ENCODE data around the gene LRATD1.

Gene LRATD1

DNA sequence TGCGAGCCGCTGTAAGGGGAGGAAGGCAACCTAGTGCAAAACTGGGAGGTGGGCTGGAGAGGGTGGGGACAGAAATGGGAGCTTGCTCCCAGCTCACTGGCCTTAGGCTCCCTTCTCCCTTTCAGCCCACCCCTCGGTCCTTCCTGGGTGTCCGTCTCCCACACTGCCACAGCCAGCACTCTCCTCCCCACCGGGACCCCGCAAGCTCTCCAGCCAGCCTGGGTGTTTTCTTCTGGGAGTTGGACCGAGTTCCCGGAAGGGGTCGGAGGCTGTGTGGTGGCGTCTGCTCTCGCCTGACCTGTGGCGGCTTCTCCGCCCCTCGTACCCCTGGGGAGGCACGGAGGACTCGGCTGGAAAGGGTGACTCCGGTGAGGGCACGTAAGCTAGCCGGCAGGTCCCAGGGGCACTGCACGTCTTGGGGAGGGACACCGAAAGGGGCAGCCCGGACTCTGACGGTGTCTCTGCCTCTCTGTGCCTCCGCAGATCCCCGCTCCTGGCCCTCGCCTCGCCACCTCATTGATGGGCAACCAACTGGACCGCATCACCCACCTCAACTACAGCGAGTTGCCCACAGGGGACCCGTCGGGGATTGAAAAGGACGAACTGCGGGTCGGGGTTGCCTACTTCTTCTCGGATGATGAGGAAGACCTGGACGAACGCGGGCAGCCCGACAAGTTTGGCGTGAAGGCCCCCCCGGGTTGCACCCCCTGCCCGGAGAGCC is 1.1 kb downstream of the LRATD1 start:
- DNase-seq (ENCODE audit: low read depth) = no peak

DNA sequence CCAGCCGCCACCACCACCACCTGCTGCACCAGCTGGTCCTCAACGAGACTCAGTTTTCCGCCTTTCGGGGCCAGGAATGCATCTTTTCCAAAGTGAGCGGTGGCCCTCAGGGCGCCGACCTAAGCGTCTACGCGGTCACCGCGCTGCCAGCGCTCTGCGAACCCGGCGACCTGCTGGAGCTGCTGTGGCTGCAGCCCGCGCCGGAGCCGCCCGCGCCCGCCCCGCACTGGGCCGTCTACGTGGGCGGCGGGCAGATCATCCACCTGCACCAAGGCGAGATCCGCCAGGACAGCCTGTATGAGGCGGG is 1.6 kb downstream of the LRATD1 start:
- no peak for DNase-seq (ENCODE audit: low read depth)

DNA sequence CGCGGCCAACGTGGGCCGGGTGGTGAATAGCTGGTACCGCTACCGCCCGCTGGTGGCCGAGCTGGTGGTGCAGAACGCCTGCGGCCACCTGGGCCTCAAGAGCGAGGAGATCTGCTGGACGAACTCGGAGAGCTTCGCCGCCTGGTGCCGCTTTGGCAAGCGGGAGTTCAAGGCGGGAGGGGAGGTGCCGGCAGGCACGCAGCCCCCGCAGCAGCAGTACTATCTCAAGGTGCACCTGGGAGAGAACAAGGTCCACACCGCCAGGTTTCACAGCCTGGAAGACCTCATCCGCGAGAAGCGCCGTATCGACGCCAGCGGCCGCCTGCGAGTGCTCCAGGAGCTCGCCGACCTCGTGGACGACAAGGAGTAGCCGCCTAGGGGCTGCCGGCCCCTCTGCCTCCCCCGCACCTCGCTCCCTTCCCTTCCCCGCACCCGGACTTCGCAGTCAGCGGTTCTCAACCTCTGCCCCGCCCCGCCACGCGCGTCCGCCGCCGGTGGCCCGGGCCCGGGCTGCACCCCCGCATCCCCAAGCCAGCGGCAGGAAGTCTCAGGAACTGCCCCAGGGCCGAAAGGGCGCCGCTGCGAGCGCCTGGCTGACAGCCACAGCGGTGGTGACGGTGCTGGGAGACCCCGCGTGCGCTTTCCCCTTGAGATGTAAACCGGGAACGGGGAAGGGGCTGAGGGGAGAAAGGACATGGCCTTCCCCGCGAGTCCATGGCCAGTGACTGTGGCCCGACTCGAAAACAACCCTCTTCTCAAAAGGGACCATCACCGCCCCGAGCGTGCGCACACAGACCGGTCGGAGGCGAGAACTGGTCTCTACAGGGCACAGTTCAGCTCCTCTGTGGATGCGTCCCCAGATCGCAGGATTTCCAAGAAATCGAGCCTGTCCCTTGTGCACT is 2.2 kb downstream of the LRATD1 start:
- peak; percentile 34 for DNase-seq (ENCODE audit: low read depth)

DNA sequence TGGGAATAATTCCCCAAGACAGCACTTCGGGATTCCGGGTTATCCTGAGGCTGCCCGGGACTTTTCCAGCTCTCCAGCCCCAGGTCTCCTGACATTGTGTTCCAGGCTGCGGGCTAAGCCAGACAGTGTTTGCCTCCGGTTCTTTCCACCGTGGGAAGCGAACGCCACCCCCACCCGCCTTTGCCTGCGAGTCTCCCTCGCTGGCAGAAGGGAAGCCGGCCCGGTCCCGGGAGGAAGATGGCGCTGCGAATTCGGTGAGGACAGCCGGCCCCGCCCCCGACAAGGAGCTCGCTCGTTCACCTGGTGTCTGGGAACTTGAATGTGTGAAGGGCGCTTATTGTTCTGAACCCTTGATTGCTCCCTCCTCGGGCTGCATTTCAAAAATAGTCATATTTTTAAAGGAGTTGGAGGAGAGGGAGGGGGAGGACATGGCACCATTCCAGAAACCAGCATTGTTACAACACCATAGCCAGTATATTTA is 2.9 kb downstream of the LRATD1 start:
- peak; percentile 9 for DNase-seq (ENCODE audit: low read depth)

DNA sequence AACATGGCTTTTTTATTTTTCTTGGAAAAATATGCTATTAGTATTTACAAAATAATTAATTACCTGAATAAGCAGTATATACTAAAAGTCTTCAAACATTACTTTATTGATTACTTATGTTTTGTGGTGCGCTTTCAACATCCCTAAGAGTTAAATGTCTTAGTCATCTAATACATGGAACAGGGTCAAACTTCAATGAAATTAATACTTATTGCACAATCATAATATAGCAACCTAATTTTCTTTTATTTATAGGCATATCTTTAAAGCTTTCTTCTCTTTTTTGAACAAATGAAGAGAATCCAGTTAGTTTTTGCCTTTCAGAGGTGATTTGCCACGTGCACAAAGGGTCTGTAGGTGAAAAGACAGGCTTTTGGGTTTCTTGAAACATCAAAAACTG is 6.0 kb downstream of the LRATD1 start:
- DNase-seq (ENCODE audit: low read depth) = no peak

DNA sequence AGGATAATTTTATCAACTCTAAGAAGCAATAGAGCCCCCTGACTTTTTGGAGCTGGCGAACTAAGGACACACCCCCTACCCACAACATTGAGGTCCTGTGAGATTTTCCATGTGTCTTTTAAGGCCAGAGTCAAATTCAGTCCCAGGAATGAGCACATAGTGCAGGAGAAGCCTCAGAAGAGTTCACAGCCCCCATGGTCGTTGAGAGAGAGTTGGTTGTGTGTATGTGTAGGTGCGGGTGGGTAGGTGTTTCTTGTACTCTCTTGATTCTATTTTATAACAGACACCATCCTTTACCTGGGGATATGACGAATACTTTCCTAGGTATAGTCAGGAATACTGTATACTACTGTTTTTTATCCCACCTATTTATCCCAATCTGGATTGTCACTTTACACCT is 8.6 kb downstream of the LRATD1 start:
- no peak for DNase-seq (ENCODE audit: low read depth)

DNA sequence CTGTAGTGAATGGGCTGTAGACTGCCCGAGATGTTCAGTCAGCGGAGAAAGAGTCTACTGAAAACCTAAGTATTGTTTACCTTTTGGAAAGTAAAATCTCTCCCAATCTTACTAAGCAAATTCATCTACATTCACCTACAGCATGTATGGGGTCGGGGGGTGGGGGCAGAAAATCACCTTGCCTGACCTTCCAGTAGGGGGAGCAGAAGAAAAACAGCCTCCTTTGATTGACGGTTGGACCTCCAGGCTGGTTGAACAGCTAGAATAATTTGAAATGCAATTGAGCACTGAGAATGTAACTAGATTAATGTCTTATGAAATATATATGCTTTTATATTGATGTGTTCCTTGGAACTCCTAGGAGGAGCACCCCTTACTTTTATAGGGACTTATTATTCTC is 10.0 kb downstream of the LRATD1 start:
- DNase-seq (ENCODE audit: low read depth) = no peak

DNA sequence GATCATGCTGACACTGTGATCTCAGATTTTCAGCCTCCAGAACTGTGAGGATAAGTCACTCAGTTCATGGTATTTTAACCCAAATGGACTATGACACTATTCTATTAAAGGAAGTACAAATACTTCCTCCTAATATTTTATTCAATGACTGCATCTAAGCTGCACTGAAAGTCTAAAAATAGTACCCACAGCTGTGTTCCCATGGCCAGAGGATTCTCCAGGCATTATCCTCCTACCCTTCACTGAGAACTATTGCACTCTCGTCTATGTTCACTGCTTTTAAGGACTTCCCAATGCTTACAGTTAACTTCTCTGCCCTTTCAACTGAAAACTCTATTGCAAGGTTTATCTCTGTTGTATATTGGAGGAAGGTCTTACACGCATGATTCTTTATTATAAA is 15.2 kb downstream of the LRATD1 start:
- DNase-seq (ENCODE audit: low read depth) = no peak

DNA sequence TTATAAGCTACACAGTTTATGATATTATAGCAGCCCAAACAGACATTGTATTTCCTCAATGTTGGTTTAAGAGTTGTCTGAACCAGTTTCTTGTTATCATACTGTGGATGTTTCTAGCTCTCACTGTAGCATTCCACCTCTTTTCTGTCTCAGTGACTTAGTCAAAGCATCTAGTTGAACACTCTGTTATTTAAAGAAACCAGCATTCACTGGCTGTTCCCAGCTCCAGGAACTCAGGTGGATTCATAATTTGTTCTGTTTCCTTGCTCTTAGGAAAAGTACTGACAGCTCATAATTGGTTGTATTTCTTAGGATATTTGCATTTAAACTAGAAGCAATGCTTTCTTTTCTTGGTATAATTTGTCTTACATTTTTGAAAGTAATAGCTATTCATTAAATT is 17.5 kb downstream of the LRATD1 start:
- DNase-seq (ENCODE audit: low read depth) = no peak

DNA sequence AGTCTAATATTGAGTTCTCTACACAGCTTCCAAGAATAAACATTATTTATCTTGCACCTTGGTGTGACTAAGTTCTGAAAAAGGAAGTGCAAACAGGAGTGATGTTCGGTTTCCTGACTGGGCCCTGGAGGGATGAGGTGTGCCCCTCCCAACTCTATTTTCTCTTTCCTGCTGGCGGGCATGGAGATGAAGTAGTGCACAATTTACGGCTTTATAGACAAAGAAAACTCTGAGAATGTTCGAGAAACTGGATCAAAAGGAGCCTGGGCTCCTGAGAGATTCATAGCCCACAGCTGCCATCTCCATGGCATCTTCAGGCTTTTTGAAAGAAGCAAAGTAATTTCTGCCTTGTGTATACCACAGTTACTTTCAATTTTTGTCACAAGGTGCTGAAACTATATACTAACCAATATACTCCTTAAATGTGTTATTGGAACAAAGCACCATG is 22.3 kb downstream of the LRATD1 start:
- no peak for DNase-seq (ENCODE audit: low read depth)

DNA sequence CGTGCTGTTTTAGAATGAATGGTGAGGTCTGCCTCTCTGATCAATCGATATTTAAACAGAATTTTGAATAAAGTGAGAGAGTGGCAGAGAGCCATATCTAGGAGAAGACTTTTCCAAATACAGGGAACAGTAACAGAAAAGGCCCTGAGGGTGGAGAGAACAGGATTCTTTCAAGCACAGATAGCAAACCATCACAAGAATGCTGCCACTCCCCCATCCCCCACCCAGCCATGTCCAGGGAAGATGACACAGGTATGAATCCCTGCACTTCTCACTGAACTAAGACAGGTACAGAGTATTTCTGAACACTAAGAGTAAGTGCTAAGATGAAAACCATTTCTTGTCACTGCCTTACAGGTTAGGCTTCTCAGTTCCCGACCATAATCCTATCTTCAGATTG is 23.6 kb downstream of the LRATD1 start:
- no peak for DNase-seq (ENCODE audit: low read depth)

DNA sequence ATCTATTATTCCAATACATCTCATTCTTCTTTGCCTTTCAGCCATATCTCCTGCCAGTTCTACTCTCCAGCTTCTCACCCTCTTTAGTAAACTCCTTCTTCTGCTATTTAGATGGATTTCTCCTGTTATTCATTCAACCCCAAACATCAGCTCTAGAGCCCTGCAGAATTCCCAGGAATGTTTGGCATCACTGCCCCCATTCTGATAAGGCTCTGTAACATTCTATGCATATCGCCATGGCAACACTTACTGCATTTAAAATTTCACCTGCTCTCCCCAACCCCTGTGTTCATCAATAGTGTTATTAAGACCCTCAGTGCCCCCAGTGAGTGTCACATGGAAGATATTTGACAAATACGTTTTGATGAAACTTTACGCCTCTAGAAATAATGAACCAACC is 28.6 kb downstream of the LRATD1 start:
- DNase-seq (ENCODE audit: low read depth) = no peak

DNA sequence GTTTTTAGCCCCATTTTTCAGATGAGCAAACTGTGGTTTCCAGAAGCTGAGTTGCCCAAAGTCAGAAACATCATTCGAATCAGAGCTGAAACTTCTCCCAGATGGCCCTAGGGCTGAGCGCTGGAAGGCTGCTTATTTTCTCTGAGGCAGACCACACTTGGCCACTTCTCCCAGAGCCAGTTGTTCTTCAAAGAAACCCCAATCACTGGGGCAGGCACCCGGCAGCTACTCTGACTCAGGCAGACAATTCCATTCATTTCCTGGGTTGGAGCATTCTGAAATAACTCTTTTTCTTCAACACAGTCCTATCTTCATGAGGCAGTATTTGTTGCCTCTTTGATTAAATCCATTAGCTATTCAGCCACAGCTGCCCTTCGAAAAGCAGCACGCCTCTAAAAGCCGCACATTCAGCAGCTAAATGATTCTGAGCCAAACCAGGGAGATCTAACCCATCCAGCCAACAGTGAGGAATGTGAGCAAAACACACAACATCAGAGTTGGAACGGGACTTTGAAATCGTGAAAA is 40.9 kb downstream of the LRATD1 start:
- DNase-seq (ENCODE audit: low read depth) = no peak

DNA sequence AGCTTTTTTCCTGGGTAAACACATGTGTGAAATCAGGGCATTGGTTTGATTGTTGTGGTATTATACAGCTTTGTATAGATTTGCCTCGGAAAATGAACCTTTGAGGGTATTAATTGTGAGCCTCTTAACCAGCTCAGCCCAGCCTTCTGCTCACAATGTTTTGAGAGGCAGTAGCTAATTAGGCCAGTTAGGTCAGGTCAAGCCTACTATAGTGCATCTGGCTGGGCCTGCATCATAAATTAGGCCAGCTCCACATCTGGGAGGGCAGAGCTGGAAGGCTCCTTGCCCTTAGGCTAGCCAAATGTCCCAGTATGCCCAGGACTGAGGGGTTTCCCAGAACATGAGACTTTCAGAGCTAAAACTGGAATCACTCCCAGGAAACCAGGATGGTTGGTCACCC is 43.0 kb downstream of the LRATD1 start:
- DNase-seq (ENCODE audit: low read depth) = no peak

DNA sequence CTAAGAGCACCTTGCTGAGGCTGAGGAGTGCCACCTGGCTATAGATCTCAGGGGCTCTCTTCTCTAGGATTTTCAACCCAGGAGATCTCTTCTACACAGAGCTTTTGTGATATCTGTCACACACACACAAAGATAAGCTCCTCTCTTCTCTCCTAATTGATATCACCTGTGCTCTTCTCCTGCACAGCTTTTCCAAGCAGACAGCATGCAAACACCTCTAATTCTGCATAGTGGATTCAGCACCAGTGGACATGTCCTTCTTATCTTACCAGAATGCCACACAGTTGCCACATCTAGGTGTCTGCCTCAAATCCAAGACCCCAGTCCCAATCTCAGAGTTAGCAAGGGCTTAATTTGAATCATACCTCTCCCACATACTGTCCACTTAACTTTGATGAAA is 43.9 kb downstream of the LRATD1 start:
- DNase-seq (ENCODE audit: low read depth) = no peak

DNA sequence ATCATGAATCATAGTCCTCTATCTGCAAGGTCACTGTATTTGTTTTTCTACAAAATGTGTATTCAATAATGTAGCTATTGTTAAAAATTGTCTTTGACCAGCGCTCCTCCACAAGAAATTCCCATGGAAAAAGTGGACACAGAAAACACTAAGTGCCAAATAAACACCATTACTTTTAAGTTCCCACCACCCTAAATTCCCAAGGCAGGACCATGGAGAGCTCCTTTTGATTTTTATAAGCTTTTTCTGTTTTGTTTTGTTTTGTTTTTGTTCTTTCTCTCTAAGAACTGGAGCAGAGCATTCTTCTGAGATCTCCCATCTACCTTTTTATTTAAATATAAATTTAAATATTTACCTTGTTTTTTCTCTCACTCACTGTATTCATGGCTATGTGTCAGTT is 44.5 kb downstream of the LRATD1 start:
- DNase-seq (ENCODE audit: low read depth) = no peak

DNA sequence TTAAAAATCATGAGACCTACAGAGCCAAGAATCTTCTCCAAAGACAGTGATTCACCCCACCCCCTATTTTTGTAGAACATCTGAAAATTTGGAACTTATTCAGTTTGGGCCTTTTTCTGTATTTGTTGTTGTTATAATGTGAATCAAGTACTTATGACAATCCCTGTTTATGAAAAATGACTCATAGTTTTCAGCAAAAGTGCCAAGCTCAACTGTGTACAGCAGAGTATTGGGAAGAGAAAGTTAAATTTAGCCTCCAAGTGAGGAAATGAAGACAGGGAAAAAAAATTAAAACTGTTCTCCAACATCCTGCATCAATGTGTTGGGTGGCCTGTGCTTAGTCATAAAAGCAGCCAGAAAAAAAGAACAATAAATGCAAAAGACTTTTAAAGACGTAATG is 46.2 kb downstream of the LRATD1 start:
- peak; percentile 4 for DNase-seq (ENCODE audit: low read depth)

DNA sequence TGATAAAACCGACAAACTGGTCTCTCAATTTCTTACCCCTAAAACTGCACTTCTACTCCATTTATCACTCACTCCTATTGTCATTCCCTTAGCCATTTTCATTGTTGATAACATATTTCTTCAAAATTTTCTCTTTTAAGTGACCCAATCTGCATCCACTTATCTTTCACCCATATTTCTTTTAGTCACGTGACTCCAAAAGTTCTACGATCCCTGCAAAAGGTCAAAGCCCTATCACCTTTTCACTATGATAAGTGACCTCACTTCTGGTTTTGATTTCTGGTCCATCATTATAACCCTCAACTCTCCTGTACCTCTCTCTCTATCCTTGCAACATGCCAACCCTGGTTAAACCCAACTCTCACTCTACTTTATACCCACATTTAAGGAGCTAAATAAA is 49.1 kb downstream of the LRATD1 start:
- no peak for DNase-seq (ENCODE audit: low read depth)

All from fibroblast of the conjunctiva (primary cell).